OCI-LY3 (cell line): ENCODE data around the gene FBXO11.
"Not testable (repeated sequence)": the region's sequence is repeated elsewhere in the genome, so short reads cannot be mapped to it uniquely, and the experiment has no call there.

Experiments used
- H2AFZ ChIP-seq: fragments of 200-600, 300-600 bp; shearing (Covaris generic); 2 replicates; pipeline ENCODE4 v1.6.0; 2014; ENCODE audit warnings: antibody characterized with exemption, low read depth, low read length
- H3K27ac ChIP-seq: fragments of 200-600, 300-600 bp; sonication (generic); 2 replicates; pipeline ENCODE4 v1.5.1; 2014; ENCODE audit warnings: mild to moderate bottlenecking, low read length, moderate library complexity, mixed read lengths
- H3K27me3 ChIP-seq: fragments of 200-600, 300-600 bp; sonication (generic); 2 replicates; pipeline ENCODE4 v1.6.1; 2014; ENCODE audit warnings: low read depth, low read length, mixed read lengths
- H3K36me3 ChIP-seq: fragments of 200-600, 300-600 bp; sonication (generic); replicated peaks from 2 replicates; pipeline ENCODE3; 2014; ENCODE audit warnings: low read depth, low read length, mixed read lengths
- H3K4me1 ChIP-seq: fragments of 300-600, 200-600 bp; sonication (generic); 2 replicates; pipeline ENCODE4 v1.6.1; 2014; ENCODE audit warnings: low read length, mixed read lengths
- H3K4me2 ChIP-seq: fragments of 200-600, 300-600 bp; sonication (generic); 2 replicates; pipeline ENCODE4 v1.6.1; 2014; ENCODE audit warnings: low read length, mixed read lengths
- H3K4me3 ChIP-seq: fragments of 300-600, 200-600 bp; sonication (generic); 2 replicates; pipeline ENCODE4 v1.5.1; 2014; ENCODE audit warnings: antibody characterized with exemption, mild to moderate bottlenecking, low read length, moderate library complexity
- H3K79me2 ChIP-seq: fragments of 300-600, 200-600 bp; shearing (Covaris generic); 2 replicates; pipeline ENCODE4 v1.6.1; 2014; ENCODE audit warnings: mild to moderate bottlenecking, low read length, mixed read lengths
- H3K9ac ChIP-seq: fragments of 300-600, 200-600 bp; shearing (Covaris generic); 2 replicates; pipeline ENCODE4 v1.6.0; 2014; ENCODE audit warnings: mild to moderate bottlenecking, low read length, moderate library complexity
- H3K9me3 ChIP-seq: fragments of 200-600, 300-600 bp; shearing (Covaris generic); 2 replicates; pipeline ENCODE4 v1.6.1; 2014; ENCODE audit warnings: low read length, mixed read lengths; ENCODE audit not compliant: insufficient read depth
- H4K20me1 ChIP-seq: fragments of 200-600, 300-600 bp; sonication (generic); 2 replicates; pipeline ENCODE4 v1.6.1; 2016; ENCODE audit warnings: low read length, mixed read lengths; ENCODE audit not compliant: insufficient read depth
- EZH2phosphoT487 ChIP-seq: fragments of 200-600 bp; shearing (Covaris generic); IDR thresholded peaks from 2 replicates; pipeline ENCODE4 v1.6.1; 2018; ENCODE audit warnings: antibody characterized with exemption, mixed run types, low read depth
- TF ChIP-seq, protein P1 (sequence below): fragments of 200-600, 300-600 bp; sonication (generic); IDR thresholded peaks from 2 replicates; pipeline ENCODE4 v1.5.1; 2014; ENCODE audit warnings: antibody characterized with exemption, low read length, low read depth

The FBXO11 gene

DNA sequence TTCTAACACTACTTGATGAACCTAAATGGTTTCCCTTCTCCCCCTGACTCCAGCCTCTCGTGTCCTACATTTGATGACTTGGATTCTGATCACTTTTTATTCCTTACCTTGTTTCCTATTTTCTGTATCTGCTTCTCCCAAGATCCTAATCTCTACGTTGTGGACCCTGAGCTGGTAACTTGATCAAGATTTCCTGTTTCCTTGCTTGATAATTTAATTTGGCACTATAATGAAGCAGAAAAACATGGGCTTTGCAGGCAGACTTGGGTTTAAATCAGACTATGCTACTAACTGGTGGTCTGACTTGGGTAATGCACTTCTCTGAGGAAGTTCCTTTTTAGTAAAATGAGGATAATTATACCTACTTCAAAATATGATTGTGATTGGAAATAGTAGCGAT is 11.7 kb upstream of the FBXO11 start:
- peaks cover 2% of the 10 kb centered on the region; the same call in 1 of the 2 replicates for H3K4me1 ChIP-seq
- no peak overlapping the region for H3K4me2 ChIP-seq
- H3K4me3 ChIP-seq, result no peak overlapping the region
- no peaks in the 10 kb centered on the region for H3K36me3 ChIP-seq
- TF ChIP-seq, protein P1, sequence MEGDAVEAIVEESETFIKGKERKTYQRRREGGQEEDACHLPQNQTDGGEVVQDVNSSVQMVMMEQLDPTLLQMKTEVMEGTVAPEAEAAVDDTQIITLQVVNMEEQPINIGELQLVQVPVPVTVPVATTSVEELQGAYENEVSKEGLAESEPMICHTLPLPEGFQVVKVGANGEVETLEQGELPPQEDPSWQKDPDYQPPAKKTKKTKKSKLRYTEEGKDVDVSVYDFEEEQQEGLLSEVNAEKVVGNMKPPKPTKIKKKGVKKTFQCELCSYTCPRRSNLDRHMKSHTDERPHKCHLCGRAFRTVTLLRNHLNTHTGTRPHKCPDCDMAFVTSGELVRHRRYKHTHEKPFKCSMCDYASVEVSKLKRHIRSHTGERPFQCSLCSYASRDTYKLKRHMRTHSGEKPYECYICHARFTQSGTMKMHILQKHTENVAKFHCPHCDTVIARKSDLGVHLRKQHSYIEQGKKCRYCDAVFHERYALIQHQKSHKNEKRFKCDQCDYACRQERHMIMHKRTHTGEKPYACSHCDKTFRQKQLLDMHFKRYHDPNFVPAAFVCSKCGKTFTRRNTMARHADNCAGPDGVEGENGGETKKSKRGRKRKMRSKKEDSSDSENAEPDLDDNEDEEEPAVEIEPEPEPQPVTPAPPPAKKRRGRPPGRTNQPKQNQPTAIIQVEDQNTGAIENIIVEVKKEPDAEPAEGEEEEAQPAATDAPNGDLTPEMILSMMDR, result no peak
- no peak for TF ChIP-seq EZH2phosphoT487
- no peak overlapping the region for H3K9ac ChIP-seq
- no peaks in the 10 kb centered on the region for H3K79me2 ChIP-seq
- H3K27ac ChIP-seq, result no peak overlapping the region
- no peaks in the 10 kb centered on the region for H4K20me1 ChIP-seq
- no peak overlapping the region for H2AFZ ChIP-seq
- H3K9me3 ChIP-seq, result no peaks in the 10 kb centered on the region
- no peaks in the 10 kb centered on the region for H3K27me3 ChIP-seq

DNA sequence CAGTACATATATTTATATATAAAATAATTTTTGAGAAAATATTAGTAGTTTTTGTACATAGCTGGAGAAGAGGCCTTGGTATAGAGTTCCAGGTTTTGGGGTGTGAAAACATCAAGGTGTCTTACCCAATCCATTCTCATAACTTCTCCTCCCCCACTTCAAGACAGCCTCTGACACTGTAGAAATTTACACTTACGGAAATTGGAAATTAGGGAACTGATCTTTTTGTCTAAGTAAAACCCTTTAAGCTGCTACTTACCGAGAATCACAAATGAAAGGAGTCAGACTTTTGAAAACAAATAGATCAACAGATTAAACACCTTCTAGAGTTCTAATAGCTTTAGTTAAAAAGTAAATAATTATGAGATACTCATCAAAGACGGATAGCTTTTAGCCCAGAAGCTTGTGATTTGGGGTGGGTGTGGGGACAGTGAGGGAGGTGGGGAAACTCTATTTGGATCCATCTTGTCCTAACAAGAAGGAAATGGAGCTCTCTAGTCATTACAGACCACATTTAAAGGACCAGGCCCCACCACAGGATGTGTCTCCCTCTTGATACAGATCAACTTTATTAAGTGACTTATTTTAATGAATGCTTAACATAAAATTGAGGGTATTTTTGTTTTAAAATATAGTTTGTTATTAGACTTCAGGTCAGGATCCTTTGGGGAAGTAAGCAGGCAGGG is 11.1 kb upstream of the FBXO11 start:
- H3K4me1 ChIP-seq, result peaks cover 2% of the 10 kb centered on the region; the same call in 1 of the 2 replicates
- TF ChIP-seq, protein P1, result no peak
- TF ChIP-seq EZH2phosphoT487, result no peak
- H2AFZ ChIP-seq, result no peak overlapping the region
- no peaks in the 10 kb centered on the region for H3K36me3 ChIP-seq
- no peaks in the 10 kb centered on the region for H3K27me3 ChIP-seq
- H3K4me2 ChIP-seq, result no peak overlapping the region
- no peaks in the 10 kb centered on the region for H4K20me1 ChIP-seq
- H3K9me3 ChIP-seq, result no peaks in the 10 kb centered on the region
- H3K79me2 ChIP-seq, result no peaks in the 10 kb centered on the region
- H3K9ac ChIP-seq, result no peak overlapping the region
- H3K27ac ChIP-seq, result no peak overlapping the region
- H3K4me3 ChIP-seq, result no peak overlapping the region

DNA sequence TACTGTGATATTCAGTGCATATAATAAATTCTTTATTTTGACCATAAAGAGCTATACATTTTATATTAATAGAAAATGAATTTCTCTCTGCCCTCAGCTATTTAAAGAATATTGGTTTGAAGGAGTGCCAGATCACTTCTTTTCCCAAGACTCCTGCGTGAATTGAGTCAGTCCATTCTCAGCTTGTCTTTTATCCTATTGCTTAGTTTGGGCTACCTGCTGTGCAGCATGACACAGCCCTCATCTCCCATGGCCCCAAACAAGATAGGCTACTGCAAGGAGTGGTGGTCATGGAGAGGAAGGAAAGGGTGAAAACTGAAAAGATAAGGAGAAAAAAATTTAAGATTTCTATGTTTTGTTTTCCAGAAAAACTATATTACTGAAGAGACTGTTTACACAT is 10.1 kb upstream of the FBXO11 start:
- Histone ChIP-seq H3K4me2 (no peak overlapping the region), H3K36me3 (no peaks in the 10 kb centered on the region), H3K4me3 (no peak overlapping the region), H4K20me1 (no peaks in the 10 kb centered on the region), H2AFZ (no peak overlapping the region), H3K4me1 (peaks cover 2% of the 10 kb centered on the region; the same call in 1 of the 2 replicates), H3K79me2 (no peaks in the 10 kb centered on the region), H3K9ac (no peak overlapping the region), H3K27me3 (no peaks in the 10 kb centered on the region), H3K27ac (no peak overlapping the region), H3K9me3 (no peaks in the 10 kb centered on the region)
- TF ChIP-seq EZH2phosphoT487, result no peak
- TF ChIP-seq, protein P1, result no peak

DNA sequence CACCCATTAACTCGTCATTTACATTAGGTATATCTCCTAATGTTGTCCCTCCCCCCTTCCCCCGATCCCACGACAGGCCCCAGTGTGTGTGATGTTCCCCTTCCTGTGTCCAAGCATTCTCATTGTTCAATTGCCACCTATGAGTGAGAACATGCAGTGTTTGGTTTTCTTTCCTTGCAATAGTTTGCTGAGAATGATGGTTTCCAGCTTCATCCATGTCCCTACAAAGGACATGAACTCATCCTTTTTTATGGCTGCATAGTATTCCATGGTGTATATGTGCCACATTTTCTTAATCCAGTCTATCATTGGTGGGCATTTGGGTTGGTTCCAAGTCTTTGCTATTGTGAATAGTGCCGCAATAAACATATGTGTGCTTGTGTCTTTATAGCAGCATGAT is 4.4 kb upstream of the FBXO11 start:
- not testable (repeated sequence) for H3K36me3 ChIP-seq, H3K9me3 ChIP-seq, H3K4me2 ChIP-seq, H3K4me3 ChIP-seq, H3K9ac ChIP-seq, H2AFZ ChIP-seq, H3K27ac ChIP-seq, H4K20me1 ChIP-seq, H3K4me1 ChIP-seq, H3K79me2 ChIP-seq, H3K27me3 ChIP-seq
